Measurements from ENCODE around the gene ODF4.
"Not testable (repeated sequence)": the region's sequence is repeated elsewhere in the genome, so short reads cannot be mapped to it uniquely, and the experiment has no call there.

The ODF4 gene

GRCh38 chr17:8369944-8370343 is 30.3 kb downstream of the ODF4 start:
- DNase-seq, result no peak

GRCh38 chr17:8371786-8372185 is 32.1 kb downstream of the ODF4 start:
- DNase-seq, result no peak

- no peak for DNase-seq
Measured at GRCh38 chr17:8372422-8372821, 32.8 kb downstream of the ODF4 start.

- DNase-seq, result not testable (repeated sequence)
Measured at GRCh38 chr17:8373856-8374255, 34.2 kb downstream of the ODF4 start.

GRCh38 chr17:8375738-8376259 is 36.2 kb downstream of the ODF4 start:
- no peak for DNase-seq

GRCh38 chr17:8376271-8377067 is 36.8 kb downstream of the ODF4 start, which contains the start of gene KRABD2:
KRABD2 (minus strand) TSS chr17:8376704.
- no peak for DNase-seq

- no peak for DNase-seq
Measured at GRCh38 chr17:8377422-8377821, 37.8 kb downstream of the ODF4 start.

GRCh38 chr17:8378117-8378516 is 38.5 kb downstream of the ODF4 start:
- DNase-seq, result not testable (repeated sequence)

- no peak for DNase-seq
Measured at GRCh38 chr17:8380049-8380448, 40.4 kb downstream of the ODF4 start.

- DNase-seq, result no peak
Measured at GRCh38 chr17:8382052-8382879, 42.6 kb downstream of the ODF4 start.

- no peak for DNase-seq
Measured at GRCh38 chr17:8382880-8383142, 43.2 kb downstream of the ODF4 start.

- DNase-seq, result peak; percentile 75
Measured at GRCh38 chr17:8383143-8383822, 43.6 kb downstream of the ODF4 start, which contains the start of gene RPL26. RPL26 (minus strand) TSS chr17:8383193; CDS start chr17:8382310, 883 bp downstream.

GRCh38 chr17:8384801-8385378 is 45.2 kb downstream of the ODF4 start:
- no peak for DNase-seq

- no peak for DNase-seq
Measured at GRCh38 chr17:8386841-8387240, 47.2 kb downstream of the ODF4 start.

GRCh38 chr17:8387914-8388651 is 48.4 kb downstream of the ODF4 start:
- no peak for DNase-seq

- DNase-seq, result no peak
Measured at GRCh38 chr17:8391711-8392110, 52.1 kb downstream of the ODF4 start.

- DNase-seq, result no peak
Measured at GRCh38 chr17:8392274-8392673, 52.6 kb downstream of the ODF4 start.

- no peak for DNase-seq
Measured at GRCh38 chr17:8392674-8393469, 53.2 kb downstream of the ODF4 start.

- no peak for DNase-seq
Measured at GRCh38 chr17:8393470-8394231, 54.0 kb downstream of the ODF4 start.

- DNase-seq, result not testable (repeated sequence)
Measured at GRCh38 chr17:8394497-8394896, 54.9 kb downstream of the ODF4 start.

Data from NCI-H187 treated with DMSO at 0.1 percent for 48 hours (cell line).